ENCODE measurements around the gene SLC6A13. TPM values are rescaled to one million over a fixed set of nuclear protein-coding genes. Genes with fewer than 3 reads are reported as not detected.
"Not testable (repeated sequence)": the region's sequence is repeated elsewhere in the genome, so short reads cannot be mapped to it uniquely, and the experiment has no call there.

Gene SLC6A13
- total RNA-seq, 2 experiments from 2014 or later = 0.11 to 0.60 TPM

DNA sequence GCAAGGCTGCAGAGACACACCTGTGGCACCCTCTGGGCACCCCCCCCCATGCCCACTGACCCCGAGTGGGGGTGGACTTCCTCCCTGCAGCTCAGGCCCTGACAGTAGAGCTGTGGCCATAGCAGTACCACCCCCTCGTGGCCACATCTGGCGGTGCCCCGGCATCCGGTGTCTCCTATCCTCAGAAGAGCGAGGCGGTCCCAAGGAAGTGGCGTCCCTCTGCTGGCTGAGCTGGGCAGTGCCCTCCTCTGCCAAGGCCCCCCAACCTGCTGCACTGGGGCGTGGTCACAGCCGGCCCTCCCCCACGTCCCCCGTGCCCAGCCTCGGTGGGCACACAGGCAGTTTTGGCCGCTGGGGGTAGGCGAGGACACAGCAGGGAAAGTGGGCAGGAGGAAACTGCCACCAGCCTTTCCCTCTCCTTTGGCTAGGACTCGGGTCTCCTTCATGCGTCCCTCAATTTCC, 42.7 kb downstream of the SLC6A13 start:
- POLR2A ChIA-PET = no interaction called here
- Histone ChIP-seq H3K4me1 (ENCODE audit: insufficient read depth, low read length) (no peaks in the 10 kb centered on the region), H3K9me3 (ENCODE audit: control insufficient read depth in 1 of 2, insufficient read depth in 1 of 2, low read length in 2 of 2) (no peaks in the 10 kb centered on the region), H3K4me3 (ENCODE audit: low read length) (no peak overlapping the region), H3K27ac (ENCODE audit: low read depth in 1 of 2, low read length in 2 of 2) (no peak overlapping the region), H3K27me3 (ENCODE audit: control insufficient read depth in 1 of 2, insufficient read depth in 2 of 2, low read length in 2 of 2) (peaks cover 0 to 4% of the 10 kb centered on the region in 2 experiments), H3K36me3 (ENCODE audit: insufficient read depth, low read length) (no peaks in the 10 kb centered on the region)
- CTCF ChIA-PET = no interaction called here
- peaks cover 9% of the 10 kb centered on the region for H3K27me3 Mint-ChIP-seq
- H3K9me3 Mint-ChIP-seq = no peaks in the 10 kb centered on the region
- ATAC-seq (ENCODE audit: poor library complexity) (peak; percentile 78), DNase-seq (peak in 12 of 14 experiments; percentile 5 to 67 (median 20))
- no peak for TF ChIP-seq CTCF (IDR thresholded peaks at IDR 0.05)
- intact Hi-C loops (cut with DNase I, micrococcal nuclease) = no loop called here
- H3K4me3 Mint-ChIP-seq = no peak overlapping the region
- no peaks in the 10 kb centered on the region for H3K4me1 Mint-ChIP-seq (ENCODE audit: low read depth)
- H3K36me3 Mint-ChIP-seq (ENCODE audit: low read depth) = no peaks in the 10 kb centered on the region
- H3K27ac Mint-ChIP-seq = no peak overlapping the region

DNA sequence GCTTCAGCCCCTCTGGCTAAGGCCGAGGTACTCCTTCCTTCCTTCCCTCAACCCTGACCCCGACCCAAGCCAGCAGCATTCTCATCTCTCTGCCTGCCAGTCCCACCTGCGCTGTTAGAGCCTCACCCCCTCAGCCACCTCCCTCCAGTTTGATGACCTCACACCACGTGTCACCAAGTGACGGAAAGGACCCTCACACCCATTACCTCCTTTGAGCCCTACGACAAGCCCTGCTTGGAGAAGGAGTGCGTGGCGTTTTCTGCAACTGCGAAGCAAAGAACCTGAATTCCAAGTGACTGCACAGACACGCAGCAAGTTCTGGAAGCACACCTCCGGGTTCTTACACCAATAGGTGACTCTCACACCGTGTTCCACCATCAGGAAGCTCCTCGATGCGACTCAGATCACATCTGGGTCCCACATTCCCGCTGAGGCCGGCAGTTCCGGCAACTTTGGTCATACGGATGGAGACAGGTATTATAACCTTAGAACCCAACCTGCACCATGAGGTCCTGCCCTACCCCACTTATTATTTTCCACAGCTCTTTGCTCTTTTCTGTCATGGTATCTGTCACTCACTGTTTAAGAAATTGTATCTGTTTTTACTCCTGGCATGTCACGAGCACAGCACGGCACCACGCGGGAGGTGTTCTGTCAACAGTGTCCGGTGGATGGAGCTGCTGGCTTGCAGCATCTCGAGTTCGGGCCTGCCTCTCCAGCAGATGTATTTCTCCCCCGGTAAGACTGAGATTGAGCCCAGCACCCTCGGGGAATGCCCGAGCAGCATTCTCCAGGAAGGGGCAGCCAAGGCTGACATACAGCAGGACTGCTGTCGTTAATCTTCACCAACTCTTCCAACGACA, 43.7 kb downstream of the SLC6A13 start:
- Histone ChIP-seq H3K9me3 (ENCODE audit: control insufficient read depth in 1 of 2, insufficient read depth in 1 of 2, low read length in 2 of 2) (no peaks in the 10 kb centered on the region), H3K4me3 (ENCODE audit: low read length) (no peak overlapping the region), H3K27ac (ENCODE audit: low read depth in 1 of 2, low read length in 2 of 2) (no peak overlapping the region), H3K27me3 (ENCODE audit: control insufficient read depth in 1 of 2, insufficient read depth in 2 of 2, low read length in 2 of 2) (peaks cover 3 to 7% of the 10 kb centered on the region in 2 experiments), H3K36me3 (ENCODE audit: insufficient read depth, low read length) (no peaks in the 10 kb centered on the region), H3K4me1 (ENCODE audit: insufficient read depth, low read length) (no peaks in the 10 kb centered on the region)
- Mint-ChIP-seq H3K27me3 (peaks cover 9% of the 10 kb centered on the region), H3K27ac (no peak overlapping the region), H3K36me3 (ENCODE audit: low read depth) (no peaks in the 10 kb centered on the region), H3K9me3 (no peaks in the 10 kb centered on the region), H3K4me1 (ENCODE audit: low read depth) (no peaks in the 10 kb centered on the region), H3K4me3 (no peak overlapping the region)
- CTCF ChIA-PET = no interaction called here
- no peak for ATAC-seq (ENCODE audit: poor library complexity)
- POLR2A ChIA-PET = no interaction called here
- intact Hi-C loops (cut with DNase I, micrococcal nuclease) = no loop called here
- no peak for DNase-seq
- TF ChIP-seq CTCF (IDR thresholded peaks at IDR 0.05) = no peak

DNA sequence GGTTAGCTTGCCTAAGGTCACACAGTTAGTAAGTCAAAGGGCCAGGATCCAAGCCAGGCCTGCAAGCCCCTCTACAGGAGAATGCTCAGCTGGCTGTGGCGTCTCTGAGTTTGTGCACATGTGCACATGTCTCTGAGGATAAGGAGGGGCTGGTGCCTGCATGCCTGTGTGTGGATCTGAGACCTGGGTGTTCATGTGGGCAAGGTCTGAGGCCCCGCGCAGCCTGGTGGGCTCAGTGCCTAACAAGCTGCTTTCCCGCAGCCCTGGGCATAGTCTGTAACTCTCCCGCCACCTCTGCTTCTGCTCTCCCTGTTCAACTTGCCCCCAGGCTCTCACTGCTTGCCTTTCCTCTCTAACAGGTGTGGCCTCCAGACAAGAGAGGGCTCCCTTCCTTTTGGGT, 44.4 kb downstream of the SLC6A13 start:
- intact Hi-C loops (cut with DNase I, micrococcal nuclease) = no loop called here
- peaks cover 9 to 14% of the 10 kb centered on the region in 2 experiments for H3K27me3 ChIP-seq (ENCODE audit: control insufficient read depth in 1 of 2, insufficient read depth in 2 of 2, low read length in 2 of 2)
- H3K4me1 ChIP-seq (ENCODE audit: insufficient read depth, low read length) = no peaks in the 10 kb centered on the region
- no peak overlapping the region for H3K27ac Mint-ChIP-seq
- H3K4me1 Mint-ChIP-seq (ENCODE audit: low read depth) = no peaks in the 10 kb centered on the region
- no peak overlapping the region for H3K4me3 Mint-ChIP-seq
- CTCF ChIA-PET = no interaction called here
- no peak for TF ChIP-seq CTCF (IDR thresholded peaks at IDR 0.05)
- ATAC-seq (ENCODE audit: poor library complexity) (no peak), DNase-seq (no peak)
- H3K36me3 ChIP-seq (ENCODE audit: insufficient read depth, low read length) = no peaks in the 10 kb centered on the region
- peaks cover 0 to 3% of the 10 kb centered on the region in 2 experiments for H3K9me3 ChIP-seq (ENCODE audit: control insufficient read depth in 1 of 2, insufficient read depth in 1 of 2, low read length in 2 of 2)
- H3K4me3 ChIP-seq (ENCODE audit: low read length) = no peak overlapping the region
- POLR2A ChIA-PET = no interaction called here
- H3K9me3 Mint-ChIP-seq = no peaks in the 10 kb centered on the region
- H3K27ac ChIP-seq (ENCODE audit: low read depth in 1 of 2, low read length in 2 of 2) = no peak overlapping the region
- H3K27me3 Mint-ChIP-seq = peaks cover 11% of the 10 kb centered on the region
- H3K36me3 Mint-ChIP-seq (ENCODE audit: low read depth) = no peaks in the 10 kb centered on the region

DNA sequence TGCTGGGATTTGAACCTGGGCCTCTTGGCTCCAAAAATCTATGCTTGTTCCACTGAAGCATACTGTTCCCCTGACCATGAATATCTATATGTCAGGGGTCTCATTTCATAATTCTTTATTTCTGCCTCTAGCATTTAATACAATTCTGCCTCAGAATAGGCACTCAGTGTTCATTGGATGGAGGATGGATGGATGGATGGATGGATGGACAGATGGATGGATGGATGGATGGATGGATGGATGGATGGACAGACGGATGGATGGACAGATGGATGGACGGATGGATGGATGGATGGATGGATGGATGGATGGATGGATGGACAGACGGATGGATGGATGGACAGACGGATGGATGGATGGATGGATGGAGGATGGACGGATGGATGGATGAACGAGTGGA, 45.6 kb downstream of the SLC6A13 start:
- H3K27me3 Mint-ChIP-seq = peaks cover 19% of the 10 kb centered on the region
- DNase-seq; H3K4me3 ChIP-seq (ENCODE audit: low read length); H3K9me3 Mint-ChIP-seq; H3K27ac Mint-ChIP-seq; H3K4me3 Mint-ChIP-seq; intact Hi-C loops (cut with DNase I, micrococcal nuclease); CTCF ChIA-PET; ATAC-seq (ENCODE audit: poor library complexity); H3K36me3 ChIP-seq (ENCODE audit: insufficient read depth, low read length); H3K36me3 Mint-ChIP-seq (ENCODE audit: low read depth); H3K9me3 ChIP-seq (ENCODE audit: control insufficient read depth in 1 of 2, insufficient read depth in 1 of 2, low read length in 2 of 2); H3K27ac ChIP-seq (ENCODE audit: low read depth in 1 of 2, low read length in 2 of 2); H3K4me1 ChIP-seq (ENCODE audit: insufficient read depth, low read length); H3K4me1 Mint-ChIP-seq (ENCODE audit: low read depth); POLR2A ChIA-PET: not testable (repeated sequence)
- H3K27me3 ChIP-seq (ENCODE audit: control insufficient read depth in 1 of 2, insufficient read depth in 2 of 2, low read length in 2 of 2) = peaks cover 12 to 20% of the 10 kb centered on the region in 2 experiments
